DND-41 (cell line): ENCODE data around the gene SEMA6B.

Experiments used
- ATAC-seq: fragments of 200-7000 bp; cut with Tn5 transposase; 3 replicates; pipeline ENCODE4 v1.9.1; 2021; ENCODE audit warnings: low read depth; ENCODE audit not compliant: insufficient read depth
- DNase-seq: peaks from one replicate; pipeline ENCODE4 v3.0.0-alpha.2; 2020
- H2AFZ ChIP-seq: 2 replicates; pipeline ENCODE4 v1.6.0; 2012; ENCODE audit warnings: low read depth, low read length
- H3K27ac ChIP-seq: 2 replicates; pipeline ENCODE4 v1.5.1; 2012; ENCODE audit warnings: low read length, inconsistent platforms
- H3K27me3 ChIP-seq: fragments of 200-600 bp; sonication (generic); 2 replicates; pipeline ENCODE4 v1.6.0; 2012; ENCODE audit warnings: low read length, mild to moderate bottlenecking, inconsistent platforms; ENCODE audit not compliant: insufficient read depth, poor library complexity
- H3K36me3 ChIP-seq: 2 replicates; pipeline ENCODE4 v1.5.1; 2012; ENCODE audit warnings: low read length, inconsistent platforms; ENCODE audit not compliant: insufficient read depth
- H3K4me1 ChIP-seq: 2 replicates; pipeline ENCODE4 v1.5.1; 2012; ENCODE audit warnings: mild to moderate bottlenecking, low read length; ENCODE audit not compliant: insufficient read depth
- H3K4me2 ChIP-seq: 2 replicates; pipeline ENCODE4 v1.6.0; 2012; ENCODE audit warnings: mild to moderate bottlenecking, moderate library complexity, low read length, inconsistent platforms; ENCODE audit not compliant: insufficient read depth
- H3K4me3 ChIP-seq, 2 experiments: fragments of 200-600 bp in 1 of 2; shearing (Covaris generic) in 1 of 2; 2 replicates each; pipeline ENCODE4 v1.5.1; 2012 to 2016; ENCODE audit warnings: inconsistent platforms in 2 of 2, low read length in 2 of 2, mild to moderate bottlenecking in 2 of 2, low read depth in 1 of 2, moderate library complexity in 1 of 2
- H3K79me2 ChIP-seq: 2 replicates; pipeline ENCODE4 v1.6.0; 2012; ENCODE audit warnings: low read length, inconsistent platforms; ENCODE audit not compliant: insufficient read depth
- H3K9ac ChIP-seq: 2 replicates; pipeline ENCODE4 v1.6.0; 2012; ENCODE audit warnings: low read depth, mild to moderate bottlenecking, inconsistent platforms, low read length, moderate library complexity
- H3K9me3 ChIP-seq: 2 replicates; pipeline ENCODE4 v1.5.1; 2012; ENCODE audit warnings: low read length, moderate library complexity, mild to moderate bottlenecking, inconsistent platforms; ENCODE audit not compliant: insufficient read depth, severe bottlenecking
- H4K20me1 ChIP-seq: 2 replicates; pipeline ENCODE4 v1.6.0; 2012; ENCODE audit warnings: low read length; ENCODE audit not compliant: insufficient read depth
- CTCF ChIP-seq: IDR thresholded peaks from 2 replicates; pipeline ENCODE4 v1.5.1; 2012; ENCODE audit warnings: borderline replicate concordance, low read length, moderate library complexity, mild to moderate bottlenecking; ENCODE audit not compliant: poor library complexity, severe bottlenecking; ENCODE audit errors: extremely low read depth
- EZH2 ChIP-seq: IDR thresholded peaks from 3 replicates; pipeline ENCODE4 v1.6.1; 2012; ENCODE audit warnings: borderline replicate concordance, low read depth, mild to moderate bottlenecking, moderate library complexity, low read length, inconsistent platforms; ENCODE audit not compliant: severe bottlenecking

SEMA6B gene

GRCh38 chr19:4600082-4600481 lies 40.6 kb upstream of the SEMA6B start:
- Histone ChIP-seq H3K9ac (no peak overlapping the region), H3K4me3 (no peak overlapping the region), H3K4me2 (no peak overlapping the region), H3K27me3 (no peaks in the 10 kb centered on the region), H3K36me3 (no peaks in the 10 kb centered on the region), H3K9me3 (no peaks in the 10 kb centered on the region), H3K27ac (no peak overlapping the region), H4K20me1 (no peaks in the 10 kb centered on the region), H3K79me2 (no peaks in the 10 kb centered on the region), H2AFZ (no peak overlapping the region), H3K4me1 (peaks cover 8% of the 10 kb centered on the region)
- DNase-seq (no peak), ATAC-seq (no peak)
- no peak for TF ChIP-seq CTCF
- TF ChIP-seq EZH2: no peak

- no peak for TF ChIP-seq CTCF
- TF ChIP-seq EZH2: no peak
- no peak overlapping the region for H3K27ac ChIP-seq
- H3K27me3 ChIP-seq: no peaks in the 10 kb centered on the region
- H3K4me3 ChIP-seq: no peak overlapping the region
- H3K4me1 ChIP-seq: peaks cover 8% of the 10 kb centered on the region
- 0 out of 3 replicates have a peak, but pooled peaks have one; percentile 12 for ATAC-seq
- H3K4me2 ChIP-seq: peak overlapping the region; percentile 70
- H4K20me1 ChIP-seq: no peaks in the 10 kb centered on the region
- peak overlapping the region; percentile 42; the same call in 1 of the 2 replicates for H3K9ac ChIP-seq
- H3K9me3 ChIP-seq: no peaks in the 10 kb centered on the region
- no peak overlapping the region; the same call in 1 of the 2 replicates for H2AFZ ChIP-seq
- H3K36me3 ChIP-seq: no peaks in the 10 kb centered on the region
- DNase-seq: no peak
- H3K79me2 ChIP-seq: no peaks in the 10 kb centered on the region
Observed at GRCh38 chr19:4598712-4599111, 39.2 kb upstream of the SEMA6B start.

- DNase-seq (peak; percentile 75), ATAC-seq (peak; percentile 87)
- Histone ChIP-seq H3K9me3 (no peaks in the 10 kb centered on the region), H3K27me3 (no peaks in the 10 kb centered on the region), H3K4me1 (peaks cover 8% of the 10 kb centered on the region), H3K79me2 (no peaks in the 10 kb centered on the region), H3K4me3 (peak overlapping the region in 1 of 2 experiments; percentile 44; a peak in 2 of 4 replicates), H3K4me2 (peak overlapping the region; percentile 70), H3K27ac (no peak overlapping the region), H4K20me1 (no peaks in the 10 kb centered on the region), H3K9ac (peak overlapping the region; percentile 42; the same call in 1 of the 2 replicates), H2AFZ (peak overlapping the region; percentile 67), H3K36me3 (no peaks in the 10 kb centered on the region)
- no peak for TF ChIP-seq EZH2
- TF ChIP-seq CTCF: no peak
Observed at GRCh38 chr19:4597975-4598671, 38.6 kb upstream of the SEMA6B start.
